ENCODE results near the gene XPNPEP3. TPM values are rescaled to one million over a fixed set of nuclear protein-coding genes. Genes with fewer than 3 reads are reported as not detected.

The XPNPEP3 gene
- total RNA-seq, 6 experiments from 2014 or later, result 9.2 to 33.7 (median 18.5) TPM

DNA sequence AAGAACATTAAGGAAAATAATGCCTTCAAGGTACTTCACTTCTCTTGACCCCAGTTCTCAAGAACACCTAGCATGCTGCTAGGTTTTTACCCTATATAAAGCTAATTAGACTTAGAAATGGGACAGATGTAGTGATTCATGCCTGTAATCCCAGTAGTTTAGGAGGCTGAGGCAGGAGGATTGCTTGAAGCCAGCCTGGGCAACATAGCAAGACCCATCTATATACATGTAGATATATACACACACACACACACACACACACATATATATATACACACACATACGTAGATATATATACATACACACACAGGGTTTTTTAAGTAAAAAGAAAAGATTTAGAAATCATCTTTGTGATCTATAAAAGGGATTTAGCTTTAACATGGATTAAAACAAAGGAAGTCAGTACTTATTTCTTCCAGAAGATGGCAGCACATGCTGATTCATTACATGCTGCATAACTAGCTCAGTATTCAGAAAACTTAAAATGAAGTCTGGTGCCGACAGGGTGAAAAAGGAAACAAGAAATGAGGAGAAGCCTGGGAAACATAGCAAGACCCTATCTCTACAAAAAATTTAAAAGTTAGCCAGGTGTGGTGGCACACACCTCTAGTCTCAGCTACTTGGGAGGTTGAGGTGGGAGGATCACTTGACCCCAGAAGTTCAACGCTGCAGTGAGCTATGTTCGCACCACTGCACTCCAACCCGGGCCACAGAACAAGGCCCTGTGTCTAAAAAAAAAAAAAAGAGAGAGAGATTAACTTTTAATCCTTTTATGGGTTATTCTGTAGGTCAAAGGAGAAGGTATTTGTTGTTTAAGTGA, 65.7 kb downstream of the XPNPEP3 start:
- no peak overlapping the region for H3K4me3 ChIP-seq
- no peaks in the 10 kb centered on the region for H3K27me3 ChIP-seq
- H3K27ac ChIP-seq, result no peak overlapping the region
- ATAC-seq (peak; percentile 72 to 85 (median 82)), DNase-seq (no peak)
- H3K36me3 ChIP-seq, result peaks cover 0 to 60% (median 10%) of the 10 kb centered on the region in 4 donors
- TF ChIP-seq POLR2A (IDR thresholded peaks at IDR 0.05), result no peak
- TF ChIP-seq, protein P1, sequence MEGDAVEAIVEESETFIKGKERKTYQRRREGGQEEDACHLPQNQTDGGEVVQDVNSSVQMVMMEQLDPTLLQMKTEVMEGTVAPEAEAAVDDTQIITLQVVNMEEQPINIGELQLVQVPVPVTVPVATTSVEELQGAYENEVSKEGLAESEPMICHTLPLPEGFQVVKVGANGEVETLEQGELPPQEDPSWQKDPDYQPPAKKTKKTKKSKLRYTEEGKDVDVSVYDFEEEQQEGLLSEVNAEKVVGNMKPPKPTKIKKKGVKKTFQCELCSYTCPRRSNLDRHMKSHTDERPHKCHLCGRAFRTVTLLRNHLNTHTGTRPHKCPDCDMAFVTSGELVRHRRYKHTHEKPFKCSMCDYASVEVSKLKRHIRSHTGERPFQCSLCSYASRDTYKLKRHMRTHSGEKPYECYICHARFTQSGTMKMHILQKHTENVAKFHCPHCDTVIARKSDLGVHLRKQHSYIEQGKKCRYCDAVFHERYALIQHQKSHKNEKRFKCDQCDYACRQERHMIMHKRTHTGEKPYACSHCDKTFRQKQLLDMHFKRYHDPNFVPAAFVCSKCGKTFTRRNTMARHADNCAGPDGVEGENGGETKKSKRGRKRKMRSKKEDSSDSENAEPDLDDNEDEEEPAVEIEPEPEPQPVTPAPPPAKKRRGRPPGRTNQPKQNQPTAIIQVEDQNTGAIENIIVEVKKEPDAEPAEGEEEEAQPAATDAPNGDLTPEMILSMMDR (IDR thresholded peaks at IDR 0.05), result peak; percentile 72 to 77 (median 74)
- 33% methylated on average over 4 of the region's 5 CpGs for WGBS (ENCODE audit: insufficient coverage, low coverage, low lambda C conversion rate, missing lambda C conversion rate)
- H3K4me1 ChIP-seq, result peaks cover 0 to 5% (median 0%) of the 10 kb centered on the region in 4 donors
- intact Hi-C loops (cut with DNase I), result loop anchor here in 1 of 2 donors (10.0 kb wide), 1 partner anchor 322 kb away; the partner anchor contains the start of gene CHADL
- H3K9me3 ChIP-seq, result no peaks in the 10 kb centered on the region

DNA sequence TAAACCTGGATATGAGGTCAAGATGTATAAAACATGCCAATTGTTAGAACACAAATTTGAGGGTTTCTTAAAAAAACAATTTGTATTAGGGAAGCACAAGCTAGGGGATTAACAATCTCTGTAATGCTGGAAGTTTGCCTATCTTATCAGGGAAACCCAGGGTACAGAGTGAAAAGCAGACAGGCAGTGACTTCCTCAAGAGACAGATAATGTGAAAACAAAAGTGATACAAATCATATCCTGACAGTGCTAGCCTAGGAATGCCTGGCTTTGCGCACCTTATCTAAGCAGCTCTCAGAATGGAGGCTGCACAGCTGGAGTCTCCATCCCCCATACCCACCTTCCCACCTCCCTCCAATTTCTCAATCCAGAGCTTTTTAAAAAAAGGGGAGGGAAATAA, 71.7 kb downstream of the XPNPEP3 start:
- Histone ChIP-seq H3K27ac (no peak overlapping the region), H3K4me3 (no peak overlapping the region), H3K9me3 (no peaks in the 10 kb centered on the region), H3K27me3 (no peaks in the 10 kb centered on the region), H3K36me3 (peaks cover 0 to 51% (median 13%) of the 10 kb centered on the region in 4 donors), H3K4me1 (no peaks in the 10 kb centered on the region)
- no CpG with 5 or more reads among the region's 1 CpG for WGBS (ENCODE audit: insufficient coverage, low coverage, low lambda C conversion rate, missing lambda C conversion rate)
- ATAC-seq (peak; percentile 16 to 69 (median 28)), DNase-seq (no peak)
- TF ChIP-seq, protein P1 (IDR thresholded peaks at IDR 0.05), result no peak
- no peak for TF ChIP-seq POLR2A (IDR thresholded peaks at IDR 0.05)
- intact Hi-C loops (cut with DNase I), result loop anchor here in 1 of 2 donors (10.0 kb wide), 1 partner anchor 316 kb away; the partner anchor contains the start of gene CHADL

DNA sequence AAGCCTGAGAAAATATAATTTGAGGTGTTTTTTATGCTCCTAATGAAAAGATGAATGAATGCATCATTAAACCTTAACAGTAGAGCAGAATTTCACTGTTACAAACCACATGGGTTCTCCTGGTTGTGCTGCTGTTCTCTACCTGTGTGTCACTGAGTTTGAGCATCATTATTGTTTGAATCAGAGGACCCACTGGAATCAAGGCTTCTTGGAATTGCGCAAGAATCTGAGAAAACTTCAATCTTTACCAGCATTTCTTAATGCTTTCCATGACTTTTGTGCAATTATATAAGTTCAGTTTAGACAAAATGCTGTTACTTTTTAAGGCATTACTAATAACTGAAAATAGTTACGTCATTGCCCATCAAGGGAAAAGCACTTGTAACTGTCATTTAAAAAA, 75.4 kb downstream of the XPNPEP3 start:
- intact Hi-C loops (cut with DNase I), result no loop called here
- Histone ChIP-seq H3K27me3 (no peaks in the 10 kb centered on the region), H3K4me1 (no peaks in the 10 kb centered on the region), H3K4me3 (no peak overlapping the region), H3K27ac (no peak overlapping the region), H3K9me3 (no peaks in the 10 kb centered on the region), H3K36me3 (peaks cover 0 to 21% (median 3%) of the 10 kb centered on the region in 4 donors)
- ATAC-seq (no peak), DNase-seq (no peak)
- TF ChIP-seq, protein P1 (IDR thresholded peaks at IDR 0.05), result no peak
- no peak for TF ChIP-seq POLR2A (IDR thresholded peaks at IDR 0.05)
- 88% methylated on average over 2 of the region's 2 CpGs for WGBS (ENCODE audit: insufficient coverage, low coverage, low lambda C conversion rate, missing lambda C conversion rate)

DNA sequence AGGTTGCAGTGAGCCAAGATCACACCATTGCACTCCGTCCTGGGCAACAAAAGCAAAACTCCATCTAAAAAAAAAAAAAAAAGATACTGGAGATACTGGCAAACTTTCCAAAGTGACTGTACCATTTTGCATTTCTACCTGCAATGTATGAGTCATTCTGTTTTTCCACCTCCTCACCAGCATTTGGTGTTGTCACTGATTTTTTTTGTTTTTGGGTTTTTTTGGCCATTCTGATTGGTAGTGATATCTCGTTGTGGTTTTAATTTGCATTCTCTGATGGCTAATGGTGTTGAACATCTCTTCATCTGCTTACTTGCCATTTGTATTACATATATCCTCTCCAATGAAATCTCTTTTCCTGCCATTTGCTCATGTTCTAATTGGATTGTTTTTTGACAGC, 82.3 kb downstream of the XPNPEP3 start:
- 88% methylated on average over 2 of the region's 2 CpGs for WGBS (ENCODE audit: insufficient coverage, low coverage, low lambda C conversion rate, missing lambda C conversion rate)
- H3K4me1 ChIP-seq, result no peaks in the 10 kb centered on the region
- H3K27ac ChIP-seq, result no peak overlapping the region
- no peaks in the 10 kb centered on the region for H3K36me3 ChIP-seq
- H3K27me3 ChIP-seq, result no peaks in the 10 kb centered on the region
- intact Hi-C loops (cut with DNase I), result no loop called here
- TF ChIP-seq, protein P1 (IDR thresholded peaks at IDR 0.05), result no peak
- no peak for TF ChIP-seq POLR2A (IDR thresholded peaks at IDR 0.05)
- ATAC-seq (no peak), DNase-seq (no peak)
- no peak overlapping the region for H3K4me3 ChIP-seq
- no peaks in the 10 kb centered on the region for H3K9me3 ChIP-seq
